Fibroblast of pulmonary artery (primary cell): ENCODE data around the gene DOC2B.

Source experiments
- DNase-seq: peaks from one replicate; pipeline ENCODE4 v3.0.0-alpha.2; 2010; ENCODE audit warnings: low read depth
- H3K4me3 ChIP-seq: replicated peaks from 2 replicates; pipeline ENCODE4 v1.5.1; 2011; ENCODE audit warnings: low read depth, mild to moderate bottlenecking, control low read depth, low read length, moderate library complexity
- CTCF ChIP-seq: IDR thresholded peaks from 2 replicates; pipeline ENCODE4 v1.5.1; 2011; ENCODE audit warnings: mild to moderate bottlenecking, control low read depth, low read length, inconsistent platforms; ENCODE audit errors: missing control alignments

The DOC2B gene

GRCh38 chr17:159609-160008 is 21.8 kb downstream of the DOC2B start:
- H3K4me3 ChIP-seq = no peak overlapping the region
- TF ChIP-seq CTCF = no peak
- no peak for DNase-seq

GRCh38 chr17:158379-158778 is 23.1 kb downstream of the DOC2B start:
- no peak overlapping the region for H3K4me3 ChIP-seq
- DNase-seq = no peak
- TF ChIP-seq CTCF = no peak

DNA sequence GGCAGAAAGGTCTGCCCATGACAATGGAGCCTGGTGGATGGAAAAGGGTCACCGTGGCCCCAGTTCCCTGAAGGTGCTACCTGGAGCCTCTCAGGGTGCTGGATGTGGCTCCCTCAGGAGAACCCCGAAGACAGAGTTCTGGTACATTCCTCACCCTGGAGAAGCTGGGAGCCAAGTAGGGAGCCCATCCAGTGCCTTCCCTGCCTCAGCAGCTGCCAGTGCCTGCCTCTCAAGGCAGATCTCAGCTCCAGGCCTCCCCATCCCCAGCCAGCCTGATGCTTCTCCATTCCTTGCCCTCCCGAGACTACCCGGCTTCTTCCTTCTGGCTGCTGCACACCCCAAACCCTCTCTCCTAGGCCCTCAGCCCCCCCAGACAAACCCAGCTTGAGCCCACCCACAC is 23.5 kb downstream of the DOC2B start:
- no peak for DNase-seq
- no peak overlapping the region for H3K4me3 ChIP-seq
- no peak for TF ChIP-seq CTCF

DNA sequence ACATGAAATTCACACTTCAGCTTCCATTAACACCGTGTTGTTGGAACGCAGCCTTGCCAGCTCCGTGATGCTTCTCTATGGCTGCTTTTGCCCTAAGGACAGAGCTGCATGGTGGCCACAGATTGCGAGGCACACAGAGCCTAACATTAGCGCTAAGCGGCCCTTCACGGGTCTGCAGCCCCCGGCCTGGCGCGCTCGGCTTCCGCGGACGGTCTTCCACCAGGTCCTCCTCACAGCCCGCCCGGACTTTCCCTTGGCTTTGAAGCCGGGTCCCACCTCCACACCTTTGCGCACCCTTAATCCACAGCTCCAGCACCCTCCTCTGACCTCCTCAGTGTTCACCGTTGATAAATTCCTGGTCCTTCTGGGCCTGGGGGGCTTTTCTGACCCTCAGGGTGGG is 24.5 kb downstream of the DOC2B start:
- TF ChIP-seq CTCF = no peak
- DNase-seq = no peak
- no peak overlapping the region for H3K4me3 ChIP-seq

DNA sequence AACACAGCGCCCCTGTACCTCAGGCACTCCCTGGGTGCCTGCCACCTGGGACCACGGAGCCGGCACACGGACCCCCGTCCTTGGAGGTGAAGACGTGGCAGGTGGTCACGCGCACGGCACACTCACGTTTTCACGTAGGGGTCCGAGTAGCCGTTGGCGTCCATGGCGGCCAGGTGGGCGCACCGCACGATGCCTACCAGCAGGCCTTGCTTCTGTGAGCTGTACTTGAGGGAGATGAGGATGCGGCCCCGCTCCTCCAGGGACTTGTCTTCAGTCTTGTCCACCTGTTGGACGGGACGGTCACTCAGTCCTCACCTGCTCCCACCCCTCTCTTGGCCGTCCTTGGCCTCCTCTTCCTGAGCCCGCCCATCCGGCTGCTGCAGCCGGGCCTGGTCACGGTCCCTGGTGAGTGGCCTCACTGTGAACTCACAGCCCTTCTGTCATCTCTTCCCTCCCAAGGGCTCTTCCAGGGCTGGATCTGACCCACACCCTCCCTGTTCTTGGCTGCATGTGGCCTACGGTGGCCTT is 25.3 kb downstream of the DOC2B start:
- TF ChIP-seq CTCF = no peak
- no peak overlapping the region for H3K4me3 ChIP-seq
- no peak for DNase-seq

- no peak overlapping the region for H3K4me3 ChIP-seq
- no peak for DNase-seq
- TF ChIP-seq CTCF = no peak
Measured at GRCh38 chr17:155576-155975, 25.9 kb downstream of the DOC2B start.

GRCh38 chr17:153851-154250 is 27.6 kb downstream of the DOC2B start:
- no peak for TF ChIP-seq CTCF
- H3K4me3 ChIP-seq = no peak overlapping the region
- no peak for DNase-seq
